Medulla oblongata (tissue), 1 donor: ENCODE results near the gene IRS1.

ENCODE experiments used
- DNase-seq: peaks from one replicate; pipeline ENCODE4 v3.0.0-alpha.2; 2015; ENCODE audit errors: extremely low spot score

IRS1 gene

GRCh38 chr2:226725126-226725860, 74.3 kb downstream of the IRS1 start:
- no peak for DNase-seq

DNA sequence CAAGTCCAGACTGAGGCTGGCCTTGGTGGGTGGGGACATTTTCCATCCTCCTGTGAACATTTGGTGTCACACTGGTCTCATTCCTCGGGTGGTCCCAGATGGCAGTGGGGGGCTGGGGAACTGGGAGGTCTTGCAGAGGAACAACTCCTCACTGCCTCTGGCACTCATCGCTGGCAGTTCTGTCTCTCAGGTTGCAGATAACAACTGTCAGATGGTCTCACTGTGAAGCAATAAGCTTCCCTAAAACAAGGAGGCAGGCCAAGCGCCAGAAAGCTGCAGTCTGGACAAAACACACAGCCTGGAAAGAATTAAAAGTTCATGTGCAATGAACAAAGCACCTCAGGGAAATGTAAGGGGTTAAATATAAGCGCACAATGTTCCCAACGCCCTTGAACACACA, 78.1 kb downstream of the IRS1 start:
- no peak for DNase-seq

DNA sequence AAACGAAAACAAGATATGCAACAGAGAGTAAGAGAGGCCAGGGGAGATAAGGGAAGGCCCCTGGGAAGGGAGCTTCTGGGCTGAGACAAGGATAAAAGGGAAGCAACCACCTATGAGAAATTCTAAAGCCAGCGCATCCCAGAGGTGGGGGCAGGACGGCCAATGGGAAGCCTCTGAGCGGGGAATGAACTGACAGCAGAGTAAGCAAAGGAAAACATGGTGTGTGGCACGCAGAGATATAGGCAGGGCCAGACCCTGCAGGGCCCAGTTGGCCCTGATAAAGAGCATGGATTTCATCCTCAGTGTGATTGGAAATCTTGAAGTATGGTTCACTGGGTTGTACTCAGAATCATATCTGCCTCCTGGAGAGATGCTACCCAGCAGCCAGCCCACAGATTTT, 78.7 kb downstream of the IRS1 start:
- no peak for DNase-seq

- no peak for DNase-seq
These were observed 81.9 kb downstream of the IRS1 start for GRCh38 chr2:226717719-226718118.

- no peak for DNase-seq
These were observed 83.5 kb downstream of the IRS1 start for GRCh38 chr2:226716126-226716525.

DNA sequence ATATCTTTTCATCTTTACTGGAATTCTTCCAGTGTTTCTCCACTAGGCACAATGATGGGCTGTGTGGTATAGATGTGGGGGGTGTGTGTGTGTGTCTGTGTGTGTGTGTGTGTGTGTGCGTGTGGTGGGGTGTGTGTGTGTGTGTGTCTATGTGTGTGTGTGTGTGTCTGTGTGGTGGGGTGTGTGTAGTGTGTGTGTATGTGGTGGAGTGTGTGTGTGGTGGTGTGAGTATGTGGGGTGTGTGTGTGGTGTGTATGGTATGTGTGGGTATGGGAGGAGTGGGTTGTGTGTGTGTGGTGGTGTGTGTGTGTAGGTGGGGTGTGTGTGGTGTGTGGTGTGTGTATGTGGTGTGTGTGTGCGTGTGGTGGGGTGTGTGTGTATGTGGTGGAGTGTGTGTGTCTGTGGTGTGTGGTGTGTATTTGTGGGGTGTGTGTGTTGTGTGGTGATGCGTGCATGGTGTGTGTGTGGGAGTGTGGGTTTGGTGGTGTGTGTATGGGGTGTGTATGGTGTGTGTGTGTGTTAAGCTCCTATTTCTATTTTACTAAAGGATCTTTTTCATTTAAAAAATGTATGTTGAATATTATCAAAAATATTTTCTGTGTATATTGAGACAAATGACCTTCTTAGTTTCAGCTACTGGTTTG, 84.2 kb downstream of the IRS1 start:
- DNase-seq, result no peak

- DNase-seq, result no peak
These were observed 86.7 kb downstream of the IRS1 start for GRCh38 chr2:226712941-226713340.

- DNase-seq, result no peak
These were observed 87.9 kb downstream of the IRS1 start for GRCh38 chr2:226711606-226712296.

DNA sequence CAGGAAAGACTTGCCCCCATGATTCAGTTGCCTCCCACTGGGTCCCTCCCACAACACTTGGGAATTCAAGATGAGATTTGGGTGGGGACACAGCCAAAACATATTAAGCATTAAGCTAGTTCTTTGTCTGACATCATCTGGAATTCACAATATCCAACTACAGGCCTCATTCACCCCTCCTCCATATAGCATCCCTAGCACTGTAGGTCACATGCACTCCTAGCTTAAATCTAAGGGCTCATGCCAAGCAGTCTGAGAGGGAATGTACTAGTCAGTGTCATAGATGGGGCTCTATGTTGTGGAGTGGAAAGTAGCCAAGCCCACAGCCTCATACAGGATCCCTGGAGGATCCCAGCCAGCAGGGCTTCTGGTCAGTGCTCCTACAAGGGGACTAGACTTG, 92.1 kb downstream of the IRS1 start:
- DNase-seq, result no peak

DNA sequence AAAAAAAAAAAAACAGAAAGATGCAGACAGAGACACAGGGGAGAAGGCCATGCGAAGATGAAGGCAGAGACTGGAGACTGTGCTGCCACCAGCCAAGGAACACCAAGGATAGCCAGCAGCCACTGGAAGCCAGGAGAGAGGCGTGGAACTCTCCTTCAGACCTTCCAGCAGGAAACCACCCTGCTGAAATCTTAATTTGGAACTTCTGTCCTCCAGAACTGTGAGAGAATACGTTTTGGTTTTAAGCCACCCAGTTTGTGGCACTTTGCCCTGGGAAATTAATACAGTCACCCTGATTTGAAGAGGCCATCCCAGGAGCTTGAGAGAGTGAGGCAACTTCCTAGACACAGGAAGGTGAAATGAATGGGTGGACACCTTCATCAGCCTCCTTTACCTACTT, 93.7 kb downstream of the IRS1 start:
- no peak for DNase-seq

GRCh38 chr2:226705133-226705886, 94.3 kb downstream of the IRS1 start:
- no peak for DNase-seq

DNA sequence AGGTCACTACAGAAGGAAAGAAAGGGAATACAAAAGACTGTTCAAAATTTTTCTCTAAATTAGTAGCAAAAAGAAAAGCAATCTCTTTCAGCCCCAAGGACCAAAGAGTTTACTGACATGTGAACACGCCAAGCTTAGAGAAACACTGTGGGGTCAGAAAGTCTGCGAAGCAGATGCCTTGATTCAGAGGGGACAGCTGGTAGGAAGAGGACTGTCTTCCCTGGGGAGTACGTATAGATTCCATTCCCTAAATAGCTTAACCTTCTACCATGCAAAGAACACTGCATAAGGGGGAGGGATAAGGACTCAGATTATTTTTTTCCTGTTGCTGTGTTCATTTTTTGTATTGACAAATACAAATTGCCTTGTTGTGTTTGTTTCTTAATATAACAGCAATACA, 96.1 kb downstream of the IRS1 start:
- DNase-seq, result no peak

DNA sequence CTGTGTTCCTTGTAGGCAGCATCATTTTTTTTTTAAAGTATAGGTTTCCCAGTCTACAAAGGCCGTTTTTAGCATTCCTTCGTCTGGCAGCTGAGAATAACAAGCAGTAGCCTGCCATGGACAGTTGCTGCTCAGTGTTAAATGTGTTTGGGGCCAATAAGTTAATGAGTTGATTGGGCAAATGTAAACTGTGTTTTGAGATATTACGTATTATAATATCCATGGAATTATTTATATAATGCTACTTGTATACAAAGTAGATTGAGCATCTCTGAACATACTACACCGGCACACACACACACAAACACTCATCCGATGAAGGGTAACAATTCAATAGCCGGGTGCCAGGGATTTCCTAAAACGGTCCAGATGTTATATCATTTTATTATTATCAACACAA, 97.2 kb downstream of the IRS1 start:
- DNase-seq, result no peak

DNA sequence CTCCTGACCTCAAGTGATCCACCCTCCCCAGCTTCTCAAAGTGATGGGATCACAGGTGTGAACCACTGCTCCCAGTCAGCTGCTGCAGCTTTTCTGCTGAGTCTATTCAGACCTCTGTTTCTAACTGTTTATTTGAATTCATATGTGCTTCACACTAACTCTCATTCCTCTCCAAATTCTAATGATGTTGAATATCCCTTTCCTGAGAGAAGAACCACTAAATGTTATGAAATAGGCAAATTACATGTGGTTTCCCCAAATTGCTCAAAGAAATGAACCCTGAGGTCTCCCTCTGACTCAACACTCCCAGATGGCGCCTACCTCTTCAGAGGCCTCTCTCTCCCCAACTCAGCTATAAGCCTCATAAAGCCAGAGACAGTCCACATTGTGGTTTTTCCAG, 98.6 kb downstream of the IRS1 start:
- DNase-seq, result no peak

GRCh38 chr2:226699321-226699720, 100.3 kb downstream of the IRS1 start:
- DNase-seq, result no peak

DNA sequence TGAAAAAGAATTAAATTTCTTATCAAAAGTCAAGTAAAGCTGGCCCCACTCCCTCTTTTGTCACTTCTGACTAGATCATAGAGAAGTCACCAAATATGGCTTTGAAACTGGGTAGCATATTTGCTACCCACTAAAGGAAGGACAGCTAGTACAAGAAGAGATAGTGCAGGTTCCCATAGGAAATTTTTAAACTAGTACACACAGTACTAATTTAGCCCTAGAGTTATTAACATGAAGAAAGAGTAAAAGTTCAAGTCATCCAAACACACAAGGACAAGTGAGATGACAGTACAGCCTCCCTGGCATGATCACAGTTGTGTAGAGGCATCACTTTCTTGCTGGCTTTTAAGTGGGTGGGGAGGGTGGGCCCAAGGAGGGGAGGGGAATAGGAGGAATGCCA, 100.9 kb downstream of the IRS1 start:
- no peak for DNase-seq

- no peak for DNase-seq
These were observed 104.9 kb downstream of the IRS1 start for GRCh38 chr2:226694586-226695284.

- no peak for DNase-seq
These were observed 105.5 kb downstream of the IRS1 start for GRCh38 chr2:226694149-226694548.

DNA sequence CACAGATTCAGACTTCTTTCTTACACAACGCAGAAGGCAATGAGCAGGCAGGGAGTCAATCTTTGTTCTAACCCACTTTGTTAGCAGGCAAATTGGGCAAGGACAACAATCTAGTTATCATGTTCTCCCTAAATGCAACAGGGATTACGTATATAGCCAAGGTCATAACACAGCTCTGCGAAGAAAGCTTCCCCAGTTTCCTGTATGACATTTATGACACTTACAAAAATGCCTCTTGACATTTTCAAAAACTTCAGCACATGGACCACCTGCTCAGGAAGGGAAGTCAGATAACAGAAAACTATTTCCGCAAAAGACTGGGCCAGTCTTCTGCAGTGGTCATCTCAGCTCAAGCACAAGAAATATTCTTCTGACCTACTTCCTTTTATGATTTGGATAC, 106.1 kb downstream of the IRS1 start:
- DNase-seq, result no peak

DNA sequence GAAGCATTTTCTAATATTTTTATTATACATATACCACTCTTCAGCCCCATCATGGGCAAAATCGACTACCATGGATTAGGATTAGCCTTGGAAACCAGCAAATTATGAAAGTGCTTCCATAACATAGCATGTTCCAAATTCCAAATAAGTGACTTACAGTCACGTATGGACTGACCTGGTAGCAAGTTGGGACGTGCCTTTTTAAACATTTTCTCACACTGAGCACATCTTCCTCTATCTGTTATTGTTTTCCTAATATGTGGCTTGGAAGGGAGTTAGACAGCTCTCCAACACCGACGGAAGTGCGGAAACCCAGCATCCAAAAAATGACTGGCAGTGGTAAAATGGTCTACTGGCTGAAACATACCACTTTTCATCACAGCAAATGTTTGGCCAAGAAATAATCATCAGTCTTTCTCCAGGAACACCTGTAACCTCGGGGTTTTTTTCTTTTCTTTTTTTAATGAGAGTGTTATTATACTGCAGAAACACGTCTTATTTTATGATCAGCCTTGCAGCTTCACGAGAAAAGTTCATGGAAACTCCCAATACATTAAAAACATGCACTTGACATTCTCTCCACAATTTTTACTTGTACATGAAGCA, 107.0 kb downstream of the IRS1 start:
- DNase-seq, result no peak

GRCh38 chr2:226691255-226691654, 108.4 kb downstream of the IRS1 start:
- no peak for DNase-seq
